K562 (cell line): ENCODE data around the gene LRP2BP. TPM values are rescaled to one million over a fixed set of nuclear protein-coding genes. Genes with fewer than 3 reads are reported as not detected.

Source experiments
- CAMTA2 ChIP-seq: fragments of 250-450 bp; sonication (Bioruptor Pico); conservative IDR thresholded peaks from 2 replicates; pipeline ENCODE4 v1.5.1; 2022
- EHMT2 ChIP-seq: fragments of 450-650 bp; IDR thresholded peaks from 2 replicates; pipeline ENCODE4 v1.6.1; 2018; ENCODE audit warnings: antibody characterized with exemption
- FIP1L1 ChIP-seq: fragments of 200-400 bp; formaldehyde crosslinking; IDR thresholded peaks from 2 replicates; pipeline ENCODE4 v1.6.1; 2018; ENCODE audit warnings: mild to moderate bottlenecking, low read depth, low read length; ENCODE audit not compliant: poor library complexity, severe bottlenecking
- FOSL1 ChIP-seq: fragments of 200-800 bp; sonication (Bioruptor generic); conservative IDR thresholded peaks from 2 replicates; pipeline ENCODE4 v1.6.1; 2016; ENCODE audit warnings: missing genetic modification characterization, missing compliant biosample characterization
- FOXO4 ChIP-seq: fragments of 450-650 bp; formaldehyde crosslinking; IDR thresholded peaks from 2 replicates; pipeline ENCODE4 v1.4.0; 2020; ENCODE audit warnings: mild to moderate bottlenecking, moderate library complexity
- IRF1 ChIP-seq: sonication (generic); formaldehyde crosslinking; IDR thresholded peaks from 2 replicates; pipeline ENCODE4 v1.8.0; 2022; ENCODE audit warnings: missing genetic modification reagents, mild to moderate bottlenecking, borderline replicate concordance
- IRF2 ChIP-seq: sonication (generic); formaldehyde crosslinking; IDR thresholded peaks from 2 replicates; pipeline ENCODE4 v1.8.1; 2022; ENCODE audit warnings: mild to moderate bottlenecking, missing genetic modification reagents
- MCM5 ChIP-seq: fragments of 450-650 bp; IDR thresholded peaks from 2 replicates; pipeline ENCODE4 v1.6.1; 2016; ENCODE audit warnings: low read depth
- MYBL2 ChIP-seq, 2 experiments: fragments of 450-650 bp in 1 of 2; sonication (generic) in 1 of 2; formaldehyde crosslinking in 1 of 2; IDR thresholded peaks; 2 replicates each; pipeline versions ENCODE4 v1.6.1 to v1.8.1; 2017 to 2022; ENCODE audit warnings: borderline replicate concordance in 1 of 2, inconsistent platforms in 1 of 2, low read depth in 1 of 2, mild to moderate bottlenecking in 1 of 2, missing genetic modification reagents in 1 of 2, moderate library complexity in 1 of 2
- MYNN ChIP-seq, 2 experiments: sonication (generic); formaldehyde crosslinking in 1 of 2; IDR thresholded peaks; 2 replicates each; pipeline versions ENCODE4 v1.5.0 to v1.6.1; 2016 to 2020; ENCODE audit warnings: antibody characterized with exemption in 1 of 2, missing genetic modification reagents in 1 of 2
- NCOA4 ChIP-seq: fragments of 450-650 bp; IDR thresholded peaks from 2 replicates; pipeline ENCODE4 v1.6.1; 2018; ENCODE audit warnings: mild to moderate bottlenecking; ENCODE audit not compliant: partially characterized antibody
- NR4A1 ChIP-seq, 2 experiments: fragments of 250-450 bp in 1 of 2; fragments of 450-650 bp in 1 of 2; sonication (Bioruptor Pico) in 1 of 2; IDR thresholded peaks; 2 replicates each; pipeline versions ENCODE4 v1.4.0 to v1.6.1; 2016 to 2020; ENCODE audit warnings: mild to moderate bottlenecking in 2 of 2, missing compliant biosample characterization in 1 of 2, missing genetic modification characterization in 1 of 2, moderate library complexity in 1 of 2
- NUFIP1 ChIP-seq: fragments of 450-650 bp; IDR thresholded peaks from 2 replicates; pipeline ENCODE4 v1.6.1; 2018; ENCODE audit not compliant: partially characterized antibody
- PRMT5 ChIP-seq: sonication (generic); formaldehyde crosslinking; IDR thresholded peaks from 2 replicates; pipeline ENCODE4 v1.5.0; 2020; ENCODE audit warnings: missing genetic modification reagents
- RB1 ChIP-seq: fragments of 450-650 bp; IDR thresholded peaks from 2 replicates; pipeline ENCODE4 v1.6.1; 2017; ENCODE audit warnings: low read depth, mild to moderate bottlenecking
- RNF219 ChIP-seq: fragments of 250-450 bp; sonication (Bioruptor Pico); IDR thresholded peaks from 2 replicates; pipeline ENCODE4 v1.5.0; 2022; ENCODE audit warnings: mild to moderate bottlenecking
- ZNF175 ChIP-seq: fragments of 200-800 bp; sonication (Bioruptor generic); IDR thresholded peaks from 2 replicates; pipeline ENCODE4 v1.6.1; 2016; ENCODE audit warnings: low read depth, mild to moderate bottlenecking, missing genetic modification characterization, missing compliant biosample characterization
- ZNF24 ChIP-seq: fragments of 450-650 bp; IDR thresholded peaks from 2 replicates; pipeline ENCODE4 v1.6.1; 2016
- ZNF274 ChIP-seq: IDR thresholded peaks from 2 replicates; pipeline ENCODE4 v1.6.1; 2011; ENCODE audit warnings: low read depth, mild to moderate bottlenecking, low read length, moderate library complexity, borderline replicate concordance
- ZNF277 ChIP-seq: fragments of 250-450 bp; sonication (Bioruptor Pico); IDR thresholded peaks from 2 replicates; pipeline ENCODE4 v1.8.0; 2022; ENCODE audit warnings: inconsistent platforms, mild to moderate bottlenecking, moderate library complexity, borderline replicate concordance
- ZNF316 ChIP-seq: fragments of 450-650 bp; IDR thresholded peaks from 2 replicates; pipeline ENCODE4 v1.6.1; 2016
- ZNF785 ChIP-seq: fragments of 250-450 bp; sonication (Bioruptor Pico); IDR thresholded peaks from 2 replicates; pipeline ENCODE4 v1.4.0; 2020; ENCODE audit warnings: mild to moderate bottlenecking
- polyA plus RNA-seq, 8 experiments: library from polyadenylated mRNA; depleted of rRNA in 4 of 8; stranded (reverse) in 5 of 8; unstranded in 3 of 8; fragments of >200 nt; fragmentation: Nextera tagmentation in 2 of 8; fragmentation: Illumina TruSeq in 1 of 8; extraction: Ambion mirVana in 2 of 8; extraction: Trizol in 1 of 8; gene quantifications; 2 replicates each; pipeline versions ENCODE4 v1.2.1 to v1.2.3, GENCODE V29; 2011 to 2014; ENCODE audit warnings: inconsistent platforms in 1 of 8, missing spikeins in 1 of 8
- total RNA-seq, 7 experiments: library from RNA; depleted of rRNA in 6 of 7; stranded (reverse); fragments of >200 nt in 6 of 7; fragmentation: Illumina TruSeq in 2 of 7; extraction: Trizol in 2 of 7; gene quantifications; 2 replicates each; pipeline versions ENCODE4 v1.2.1 to v1.2.3, GENCODE V29; 2011 to 2021; ENCODE audit warnings: low replicate concordance in 1 of 7

Gene LRP2BP
- total and polyA plus RNA-seq, 9 of the 15 experiments (the other 6 are each of a cell fraction or from before 2014, with no cell fraction given), result 0.42 to 2.1 (median 0.62) TPM

GRCh38 chr4:185395956-185396723 is 416 bp upstream of the LRP2BP start (continued):
- TF ChIP-seq RNF219 (CRISPR knock-in tag) (no peak), ZNF24 (no peak), RB1 (peak; percentile 70), MCM5 (no peak), IRF2 (no peak), NUFIP1 (no peak), ZNF316 (0 out of 2 replicates have a peak, but pooled peaks have one; percentile 2), ZNF277 (CRISPR knock-in tag) (no peak), ZNF274 (no peak; the same call in 1 of the 2 replicates), MYNN (IDR thresholded peaks at IDR 0.05) (no peak), MYNN (CRISPR knock-in tag; IDR thresholded peaks at IDR 0.05) (no peak), ZNF785 (no peak), FOXO4 (no peak), PRMT5 (CRISPR knock-in tag) (no peak), CAMTA2 (CRISPR knock-in tag) (no peak), FIP1L1 (no peak), NCOA4 (no peak), FOSL1 (tag) (no peak; the same call in 1 of the 2 replicates), IRF1 (no peak), EHMT2 (peak; percentile 86; the same call in 1 of the 2 replicates), NR4A1 (CRISPR knock-in tag; IDR thresholded peaks at IDR 0.05) (peak; percentile 83), NR4A1 (tag; IDR thresholded peaks at IDR 0.05) (peak; percentile 86), MYBL2 (IDR thresholded peaks at IDR 0.05; ENCODE audit: low read depth) (no peak), MYBL2 (CRISPR knock-in tag; IDR thresholded peaks at IDR 0.05; ENCODE audit: borderline replicate concordance) (no peak), ZNF175 (peak; percentile 69; the same call in 1 of the 2 replicates)
